ENCODE results near the gene NIFK.

- TF ChIP-seq CTCF (IDR thresholded peaks at IDR 0.05) (no peak), RAD21 (IDR thresholded peaks at IDR 0.05; ENCODE audit: low read length) (no peak), SMC3 (IDR thresholded peaks at IDR 0.05; ENCODE audit: low read depth, low read length) (no peak), EZH2phosphoT487 (IDR thresholded peaks at IDR 0.05; ENCODE audit: borderline replicate concordance, low read depth) (no peak), POLR2AphosphoS5 (IDR thresholded peaks at IDR 0.05; ENCODE audit: low read depth, low read length) (no peak), YY1 (IDR thresholded peaks at IDR 0.05; ENCODE audit: low read depth) (no peak), EP300 (IDR thresholded peaks at IDR 0.05; ENCODE audit: borderline replicate concordance in 1 of 2, low read depth in 1 of 2, low read length in 1 of 2) (no peak)
Observed at GRCh38 chr2:121783180-121783579, 46.5 kb upstream of the NIFK start.
